GM19239 (cell line): ENCODE measurements around the gene GORAB.

Experiments
- DNase-seq: peaks from one replicate; pipeline ENCODE4 v3.0.0; 2011; ENCODE audit warnings: low spot score; ENCODE audit not compliant: insufficient read length
- FAIRE-seq: peaks from 2 replicates; lab custom pipeline; 2011; peaks lifted over from hg19 to GRCh38; lab: Jason Lieb, UNC

The GORAB gene

GRCh38 chr1:170586321-170587252, 54.6 kb downstream of the GORAB start:
- no peak for DNase-seq
- FAIRE-seq: no peak

- no peak for DNase-seq
- no peak for FAIRE-seq
Measured at GRCh38 chr1:170587253-170587593, 55.3 kb downstream of the GORAB start.

- FAIRE-seq (no peak), DNase-seq (no peak)
Measured at GRCh38 chr1:170590921-170591705, 59.1 kb downstream of the GORAB start.

- DNase-seq: no peak
- FAIRE-seq: no peak
Measured at GRCh38 chr1:170592591-170593111, 60.7 kb downstream of the GORAB start.

GRCh38 chr1:170593173-170594011, 61.4 kb downstream of the GORAB start:
- FAIRE-seq (no peak), DNase-seq (no peak)

- FAIRE-seq (no peak), DNase-seq (no peak)
Measured at GRCh38 chr1:170594066-170594626, 62.2 kb downstream of the GORAB start.

- DNase-seq: no peak
- no peak for FAIRE-seq
Measured at GRCh38 chr1:170596701-170597100, 64.7 kb downstream of the GORAB start.

GRCh38 chr1:170598618-170599017, 66.7 kb downstream of the GORAB start:
- DNase-seq (no peak), FAIRE-seq (no peak)

GRCh38 chr1:170599033-170599432, 67.1 kb downstream of the GORAB start:
- FAIRE-seq (no peak), DNase-seq (no peak)

- DNase-seq: no peak
- no peak for FAIRE-seq
Measured at GRCh38 chr1:170601866-170602265, 69.9 kb downstream of the GORAB start.
